Testis (tissue), 2 donors: Measurements from ENCODE around the gene SLC25A1.

ENCODE experiments used
- CTCF ChIP-seq, 3 experiments: fragments of 450-650 bp in 2 of 3; fragments of 200-600 bp in 1 of 3; sonication (generic) in 1 of 3; IDR thresholded peaks; one replicate each; pipeline ENCODE4 v1.5.1; 2016 to 2019; ENCODE audit warnings: antibody characterized with exemption in 3 of 3, mild to moderate bottlenecking in 2 of 3, moderate library complexity in 1 of 3
- POLR2A ChIP-seq: fragments of 450-650 bp; IDR thresholded peaks from one replicate; pipeline ENCODE4 v1.6.1; 2017; ENCODE audit warnings: antibody characterized with exemption, mild to moderate bottlenecking, moderate library complexity

GRCh38 chr22:19175026-19175601 is 3.4 kb downstream of the SLC25A1 start:
- no peak for TF ChIP-seq CTCF (IDR thresholded peaks at IDR 0.05)
- no peak for TF ChIP-seq POLR2A
